K562 (cell line): ENCODE data around the gene HTT-AS. TPM values are rescaled to one million over a fixed set of nuclear protein-coding genes. Genes with fewer than 3 reads are reported as not detected.

Experiments
- ATAC-seq: fragments of 200-7000 bp; cut with Tn5 transposase; 3 replicates; pipeline ENCODE4 v1.9.1; 2020; ENCODE audit warnings: moderate library complexity
- BruUV-seq: library from RNA; stranded (reverse); fragments of 400-500 nt; replicated peaks from 2 replicates; lab custom pipeline; 2021; lab: Mats Ljungman, UMichigan
- CTCF ChIA-PET: fragments of 300-600 bp; formaldehyde crosslinking; extraction: SDS; loops from one replicate; lab custom pipeline; 2021; ENCODE audit warnings: low intra/inter-chr PET ratio; lab: Yijun Ruan, JAX
- POLR2A ChIA-PET: fragments of 300-600, 350-650 bp; sonication (Branson Sonifier 250); formaldehyde crosslinking; extraction: SDS; loops from one replicate; lab custom pipeline; 2021; ENCODE audit warnings: antibody characterized with exemption, inconsistent platforms; lab: Yijun Ruan, JAX
- DNase-seq, 4 experiments: peaks; one replicate each; pipeline versions ENCODE4 v3.0.0 to v3.0.0-alpha.2; 2011 to 2018; ENCODE audit warnings: low spot score in 3 of 4, mixed read lengths in 3 of 4; ENCODE audit errors: extremely low read depth in 1 of 4
- FAIRE-seq: peaks from 2 replicates; lab custom pipeline; 2011; peaks lifted over from hg19 to GRCh38; lab: Jason Lieb, UNC
- H2AFZ ChIP-seq: 2 replicates; pipeline ENCODE4 v1.6.0; 2011; ENCODE audit warnings: low read depth, low read length, control low read depth, inconsistent platforms
- H3K27ac ChIP-seq: fragments of 200-600 bp; 3 replicates; pipeline ENCODE4 v1.8.0; 2011; ENCODE audit warnings: low read depth, mild to moderate bottlenecking, control low read depth, inconsistent platforms, low read length, moderate library complexity, mixed read lengths; ENCODE audit errors: extremely low read depth
- H3K27me3 ChIP-seq, 2 experiments: fragments of 300-600 bp in 1 of 2; 2 replicates in 1 of 2; 3 replicates in 1 of 2; pipeline versions ENCODE4 v1.6.0 to v1.8.0; 2011; ENCODE audit warnings: inconsistent platforms in 2 of 2, low read length in 2 of 2, mild to moderate bottlenecking in 1 of 2, mixed read lengths in 1 of 2, moderate library complexity in 1 of 2; ENCODE audit not compliant: control insufficient read depth in 2 of 2, insufficient read depth in 2 of 2
- H3K36me3 ChIP-seq: fragments of 300-600 bp; 3 replicates; pipeline ENCODE4 v1.8.0; 2011; ENCODE audit warnings: mild to moderate bottlenecking, low read length, inconsistent platforms; ENCODE audit not compliant: control insufficient read depth, insufficient read depth
- H3K4me1 ChIP-seq, 2 experiments: fragments of 200-600 bp in 1 of 2; replicated peaks in 1 of 2; 2 replicates in 1 of 2; 3 replicates in 1 of 2; pipeline versions ENCODE4 v1.5.1 to v1.8.0; 2011; ENCODE audit warnings: inconsistent platforms in 2 of 2, low read length in 2 of 2, mild to moderate bottlenecking in 1 of 2, mixed read lengths in 1 of 2, moderate library complexity in 1 of 2; ENCODE audit not compliant: control insufficient read depth in 2 of 2, insufficient read depth in 2 of 2
- H3K4me2 ChIP-seq: 2 replicates; pipeline ENCODE4 v1.6.1; 2011; ENCODE audit warnings: low read length, control low read depth, inconsistent platforms, mixed read lengths; ENCODE audit not compliant: insufficient read depth
- H3K4me3 ChIP-seq: fragments of 200-600 bp; sonication (generic), shearing (Covaris generic); 2 replicates; pipeline ENCODE4 v1.5.1; 2016; ENCODE audit warnings: control low read depth, inconsistent platforms
- H3K79me2 ChIP-seq: fragments of 200-600 bp; 3 replicates; pipeline ENCODE4 v1.8.0; 2011; ENCODE audit warnings: low read length, inconsistent platforms; ENCODE audit not compliant: control insufficient read depth, insufficient read depth
- H3K9ac ChIP-seq, 2 experiments: 2 replicates each; pipeline versions ENCODE4 v1.6.0 to v1.6.1; 2011; ENCODE audit warnings: low read depth in 2 of 2, low read length in 2 of 2, control low read depth in 1 of 2, inconsistent platforms in 1 of 2, mild to moderate bottlenecking in 1 of 2, mixed read lengths in 1 of 2; ENCODE audit not compliant: insufficient read depth in 1 of 2
- H3K9me1 ChIP-seq: one replicate; pipeline ENCODE4 v1.6.0; 2011; ENCODE audit warnings: inconsistent platforms, mild to moderate bottlenecking, low read length, moderate library complexity; ENCODE audit not compliant: control insufficient read depth, insufficient read depth
- H3K9me3 ChIP-seq: replicated peaks from 2 replicates; pipeline ENCODE4 v1.5.1; 2011; ENCODE audit warnings: low read depth, low read length, inconsistent platforms; ENCODE audit not compliant: control insufficient read depth, insufficient read depth
- H4K20me1 ChIP-seq: replicated peaks from 2 replicates; pipeline ENCODE4 v1.6.1; 2011; ENCODE audit warnings: low read length, inconsistent platforms, mixed read lengths; ENCODE audit not compliant: control insufficient read depth, insufficient read depth
- CLOCK ChIP-seq: fragments of 250-450 bp; sonication (Bioruptor Pico); IDR thresholded peaks from 2 replicates; pipeline ENCODE4 v1.4.0; 2020; ENCODE audit warnings: mild to moderate bottlenecking, moderate library complexity, borderline replicate concordance
- NR0B1 ChIP-seq: fragments of 450-650 bp; IDR thresholded peaks from one replicate; pipeline ENCODE4 v1.6.1; 2018; ENCODE audit warnings: mild to moderate bottlenecking, moderate library complexity; ENCODE audit not compliant: partially characterized antibody
- SUPT5H ChIP-seq: fragments of 450-650 bp; IDR thresholded peaks from 2 replicates; pipeline ENCODE4 v1.6.1; 2016
- ZBTB49 ChIP-seq: sonication (generic); formaldehyde crosslinking; IDR thresholded peaks from 2 replicates; pipeline ENCODE4 v1.8.0; 2022; ENCODE audit warnings: missing genetic modification reagents, mild to moderate bottlenecking, borderline replicate concordance
- ZNF695 ChIP-seq: fragments of 450-650 bp; formaldehyde crosslinking; IDR thresholded peaks from 2 replicates; pipeline ENCODE4 v1.4.0; 2020; ENCODE audit warnings: mild to moderate bottlenecking, moderate library complexity
- WGBS: fragments of 100-300 bp; shearing (Covaris generic); methylation state at CpG from one replicate; pipeline ENCODE4 v1.1.6; 2016; ENCODE audit warnings: low coverage, mixed read lengths; ENCODE audit not compliant: insufficient coverage; ENCODE audit errors: missing lambda C conversion rate; 5-methylcytosine and 5-hydroxymethylcytosine counted together
- in situ Hi-C: fragments of 300-500 bp; cut with MboI; formaldehyde crosslinking; loops from 4 replicates; pipeline ENCODE4 v1.15.0; 2018; ENCODE audit warnings: inconsistent platforms, mixed read lengths
- intact Hi-C: fragments of 100-400 bp; cut with micrococcal nuclease; formaldehyde crosslinking; loops from 2 replicates; pipeline ENCODE4 v1.14.2; 2022
- polyA plus RNA-seq, 8 experiments: library from polyadenylated mRNA; depleted of rRNA in 4 of 8; stranded (reverse) in 5 of 8; unstranded in 3 of 8; fragments of >200 nt; fragmentation: Nextera tagmentation in 2 of 8; fragmentation: Illumina TruSeq in 1 of 8; extraction: Ambion mirVana in 2 of 8; extraction: Trizol in 1 of 8; gene quantifications; 2 replicates each; pipeline versions ENCODE4 v1.2.1 to v1.2.3, GENCODE V29; 2011 to 2014; ENCODE audit warnings: inconsistent platforms in 1 of 8, missing spikeins in 1 of 8
- total RNA-seq, 7 experiments: library from RNA; depleted of rRNA in 6 of 7; stranded (reverse); fragments of >200 nt in 6 of 7; fragmentation: Illumina TruSeq in 2 of 7; extraction: Trizol in 2 of 7; gene quantifications; 2 replicates each; pipeline versions ENCODE4 v1.2.1 to v1.2.3, GENCODE V29; 2011 to 2021; ENCODE audit warnings: low replicate concordance in 1 of 7

The HTT-AS gene
- total and polyA plus RNA-seq, 9 of the 15 experiments (the other 6 are each of a cell fraction or from before 2014, with no cell fraction given), result not detected

GRCh38 chr4:3083732-3084131 lies 9.4 kb upstream of the HTT-AS start:
- Histone ChIP-seq H3K4me2 (no peak overlapping the region), H2AFZ (no peak overlapping the region), H3K9ac (no peak overlapping the region), H3K9me1 (peaks cover 5% of the 10 kb centered on the region), H3K36me3 (peaks cover 17% of the 10 kb centered on the region; the same call in 2 of the 3 replicates), H3K9me3 (no peaks in the 10 kb centered on the region; the same call in 1 of the 2 replicates), H3K4me3 (no peak overlapping the region), H3K27me3 (no peaks in the 10 kb centered on the region), H3K79me2 (peaks cover 36% of the 10 kb centered on the region), H3K27ac (no peak overlapping the region), H4K20me1 (peaks cover 18% of the 10 kb centered on the region), H3K4me1 (peaks cover 20 to 27% of the 10 kb centered on the region in 2 experiments)
- CTCF ChIA-PET, result no interaction called here
- WGBS, result 0% methylated on average over 1 of the region's 1 CpG
- POLR2A ChIA-PET, result interaction anchor here (0.9 to 1.3 kb wide), 2 partner anchors 14 kb away, joined by 3 to 4 read pairs; no protein-coding TSS in a partner anchor
- DNase-seq (no peak), FAIRE-seq (no peak), ATAC-seq (no peak)
- BruUV-seq, result no TSS peak
- intact Hi-C loops (no loop called here), in situ Hi-C loops (no loop called here)
- TF ChIP-seq CLOCK (no peak), ZNF695 (CRISPR knock-in tag) (no peak), NR0B1 (no peak), ZBTB49 (CRISPR knock-in tag) (no peak), SUPT5H (no peak)
